GM19099 (cell line): ENCODE results near the gene FAM107B.

Experiments
- POLR2A ChIP-seq: IDR thresholded peaks from 3 replicates; pipeline ENCODE4 v1.6.1; 2011; ENCODE audit warnings: low read depth; ENCODE audit not compliant: insufficient read length; ENCODE audit errors: extremely low read depth

Gene FAM107B

GRCh38 chr10:14782691-14783363, 8.1 kb upstream of the FAM107B start:
- TF ChIP-seq POLR2A = no peak

- TF ChIP-seq POLR2A = no peak
Observed at GRCh38 chr10:14781763-14782162, 7.1 kb upstream of the FAM107B start.

- TF ChIP-seq POLR2A = no peak
Observed at GRCh38 chr10:14779001-14779651, 4.4 kb upstream of the FAM107B start.

GRCh38 chr10:14776546-14776945, 1.8 kb upstream of the FAM107B start:
- TF ChIP-seq POLR2A = no peak

GRCh38 chr10:14775656-14776055, 959 bp upstream of the FAM107B start:
- no peak for TF ChIP-seq POLR2A

- TF ChIP-seq POLR2A = no peak
Observed at GRCh38 chr10:14774214-14774580, 500 bp downstream of the FAM107B start.

GRCh38 chr10:14773551-14774213, 1.0 kb downstream of the FAM107B start:
- no peak for TF ChIP-seq POLR2A

GRCh38 chr10:14772399-14772798, 2.3 kb downstream of the FAM107B start:
- no peak for TF ChIP-seq POLR2A

- TF ChIP-seq POLR2A = no peak
Observed at GRCh38 chr10:14770927-14771326, 3.8 kb downstream of the FAM107B start.

- no peak for TF ChIP-seq POLR2A
Observed at GRCh38 chr10:14761372-14761771, 13.3 kb downstream of the FAM107B start.

GRCh38 chr10:14758994-14759664, 15.6 kb downstream of the FAM107B start:
- TF ChIP-seq POLR2A = no peak

GRCh38 chr10:14758451-14758850, 16.2 kb downstream of the FAM107B start:
- no peak for TF ChIP-seq POLR2A

GRCh38 chr10:14757986-14758385, 16.7 kb downstream of the FAM107B start:
- TF ChIP-seq POLR2A = no peak

- no peak for TF ChIP-seq POLR2A
Observed at GRCh38 chr10:14757394-14757793, 17.3 kb downstream of the FAM107B start.

- no peak for TF ChIP-seq POLR2A
Observed at GRCh38 chr10:14753441-14753840, 21.3 kb downstream of the FAM107B start.

- TF ChIP-seq POLR2A = no peak
Observed at GRCh38 chr10:14751921-14752320, 22.8 kb downstream of the FAM107B start.
